Measurements from ENCODE around the gene CDH10. TPM values are rescaled to one million over a fixed set of nuclear protein-coding genes. Genes with fewer than 3 reads are reported as not detected.

Gene CDH10
- polyA plus RNA-seq, 2 of the 4 experiments (the other 2 are of a cell fraction): 0.58 to 0.63 TPM

- TF ChIP-seq, protein P1, sequence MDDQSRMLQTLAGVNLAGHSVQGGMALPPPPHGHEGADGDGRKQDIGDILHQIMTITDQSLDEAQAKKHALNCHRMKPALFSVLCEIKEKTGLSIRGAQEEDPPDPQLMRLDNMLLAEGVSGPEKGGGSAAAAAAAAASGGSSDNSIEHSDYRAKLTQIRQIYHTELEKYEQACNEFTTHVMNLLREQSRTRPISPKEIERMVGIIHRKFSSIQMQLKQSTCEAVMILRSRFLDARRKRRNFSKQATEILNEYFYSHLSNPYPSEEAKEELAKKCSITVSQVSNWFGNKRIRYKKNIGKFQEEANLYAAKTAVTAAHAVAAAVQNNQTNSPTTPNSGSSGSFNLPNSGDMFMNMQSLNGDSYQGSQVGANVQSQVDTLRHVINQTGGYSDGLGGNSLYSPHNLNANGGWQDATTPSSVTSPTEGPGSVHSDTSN (IDR thresholded peaks at IDR 0.05): no peak
Measured at GRCh38 chr5:24649531-24649930, 4.8 kb upstream of the CDH10 start (continued).

GRCh38 chr5:24646915-24647314 is 2.1 kb upstream of the CDH10 start:
- ChIA-PET POLR2A (no interaction called here), CTCF (no interaction called here)
- no peak for ATAC-seq
- 62% methylated on average over 1 of the region's 1 CpG for WGBS (ENCODE audit: missing lambda C conversion rate)
- H3K4me3 ChIP-seq: no peak overlapping the region
- no peak for DNase-seq (ENCODE audit: low read depth in 1 of 2, low spot score in 1 of 2)
- no peaks in the 10 kb centered on the region for H3K4me1 ChIP-seq
- no peak for TF ChIP-seq TP53 (CRISPR knock-in tag; IDR thresholded peaks at IDR 0.05)
- no peak for TF ChIP-seq SREBF2 (IDR thresholded peaks at IDR 0.05)
- TF ChIP-seq NPAS2 (CRISPR knock-in tag; IDR thresholded peaks at IDR 0.05; ENCODE audit: borderline replicate concordance): no peak
- TF ChIP-seq POLR2A (IDR thresholded peaks at IDR 0.05; ENCODE audit: low read length): no peak
- no peak for TF ChIP-seq HEYL (CRISPR knock-in tag; IDR thresholded peaks at IDR 0.05)
- TF ChIP-seq, protein P2, sequence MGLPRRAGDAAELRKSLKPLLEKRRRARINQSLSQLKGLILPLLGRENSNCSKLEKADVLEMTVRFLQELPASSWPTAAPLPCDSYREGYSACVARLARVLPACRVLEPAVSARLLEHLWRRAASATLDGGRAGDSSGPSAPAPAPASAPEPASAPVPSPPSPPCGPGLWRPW (IDR thresholded peaks at IDR 0.05): no peak
- no peak for TF ChIP-seq KDM1A (IDR thresholded peaks at IDR 0.05; ENCODE audit: low read depth)
- TF ChIP-seq, protein P3, sequence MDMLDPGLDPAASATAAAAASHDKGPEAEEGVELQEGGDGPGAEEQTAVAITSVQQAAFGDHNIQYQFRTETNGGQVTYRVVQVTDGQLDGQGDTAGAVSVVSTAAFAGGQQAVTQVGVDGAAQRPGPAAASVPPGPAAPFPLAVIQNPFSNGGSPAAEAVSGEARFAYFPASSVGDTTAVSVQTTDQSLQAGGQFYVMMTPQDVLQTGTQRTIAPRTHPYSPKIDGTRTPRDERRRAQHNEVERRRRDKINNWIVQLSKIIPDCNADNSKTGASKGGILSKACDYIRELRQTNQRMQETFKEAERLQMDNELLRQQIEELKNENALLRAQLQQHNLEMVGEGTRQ (IDR thresholded peaks at IDR 0.05): no peak
- no peak overlapping the region for H3K27ac ChIP-seq
- H3K9me3 ChIP-seq: no peaks in the 10 kb centered on the region
- no peak for FAIRE-seq
- no peak overlapping the region for H3K4me2 ChIP-seq

DNA sequence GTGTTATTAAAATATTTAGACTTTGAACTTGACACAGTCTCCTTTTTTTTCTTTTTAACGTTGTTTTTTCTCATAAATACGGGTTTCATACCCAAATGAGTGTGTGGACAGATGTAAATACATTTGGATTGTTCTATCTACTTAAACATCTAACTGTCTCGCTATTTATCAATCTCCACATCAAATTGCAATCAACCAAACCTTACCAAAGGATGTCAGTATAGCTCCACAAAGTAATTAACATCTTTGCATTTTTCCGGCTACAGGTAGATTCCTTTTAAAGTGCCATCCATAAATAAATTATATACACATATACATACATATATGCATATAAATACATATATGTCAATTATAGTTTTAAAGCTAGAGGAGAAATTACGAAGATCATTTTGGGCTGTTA is 705 bp upstream of the CDH10 start:
- POLR2A ChIA-PET: no interaction called here
- FAIRE-seq (no peak), ATAC-seq (no peak), DNase-seq (ENCODE audit: low read depth in 1 of 2, low spot score in 1 of 2) (no peak)
- TF ChIP-seq BCL3 (IDR thresholded peaks at IDR 0.05) (no peak), FOSB (CRISPR knock-in tag; IDR thresholded peaks at IDR 0.05) (no peak), ZC3H11A (IDR thresholded peaks at IDR 0.05) (no peak), ZNF302 (CRISPR knock-in tag; IDR thresholded peaks at IDR 0.05) (no peak), BHLHE40 (IDR thresholded peaks at IDR 0.05; ENCODE audit: low read depth, low read length) (no peak), HOXB5 (CRISPR knock-in tag; IDR thresholded peaks at IDR 0.05) (no peak), RNF2 (IDR thresholded peaks at IDR 0.05; ENCODE audit: borderline replicate concordance, low read depth) (no peak), NFE2L2 (conservative IDR thresholded peaks at IDR 0.05; ENCODE audit: low read length) (no peak), HMGXB4 (CRISPR knock-in tag; IDR thresholded peaks at IDR 0.05; ENCODE audit: borderline replicate concordance) (no peak)
- TF ChIP-seq, protein P1 (IDR thresholded peaks at IDR 0.05): no peak
- TF ChIP-seq, protein P4, sequence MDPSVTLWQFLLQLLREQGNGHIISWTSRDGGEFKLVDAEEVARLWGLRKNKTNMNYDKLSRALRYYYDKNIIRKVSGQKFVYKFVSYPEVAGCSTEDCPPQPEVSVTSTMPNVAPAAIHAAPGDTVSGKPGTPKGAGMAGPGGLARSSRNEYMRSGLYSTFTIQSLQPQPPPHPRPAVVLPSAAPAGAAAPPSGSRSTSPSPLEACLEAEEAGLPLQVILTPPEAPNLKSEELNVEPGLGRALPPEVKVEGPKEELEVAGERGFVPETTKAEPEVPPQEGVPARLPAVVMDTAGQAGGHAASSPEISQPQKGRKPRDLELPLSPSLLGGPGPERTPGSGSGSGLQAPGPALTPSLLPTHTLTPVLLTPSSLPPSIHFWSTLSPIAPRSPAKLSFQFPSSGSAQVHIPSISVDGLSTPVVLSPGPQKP (IDR thresholded peaks at IDR 0.05; ENCODE audit: low read depth, low read length): no peak
- Histone ChIP-seq H3K27ac (no peak overlapping the region), H3K4me1 (no peaks in the 10 kb centered on the region), H3K9me3 (no peaks in the 10 kb centered on the region), H3K4me2 (peak overlapping the region; percentile 78), H3K4me3 (peak overlapping the region; percentile 39; the same call in 2 of the 3 replicates)
- WGBS (ENCODE audit: missing lambda C conversion rate): 24% methylated on average over 5 of the region's 5 CpGs
- CTCF ChIA-PET: no interaction called here

Data from A549 (cell line).